PFSK-1 (cell line): ENCODE data around the gene STX18.

Experiments
- SIN3A ChIP-seq: IDR thresholded peaks from 2 replicates; pipeline ENCODE4 v1.6.1; 2012; ENCODE audit warnings: mild to moderate bottlenecking, low read length, moderate library complexity, borderline replicate concordance; ENCODE audit not compliant: insufficient read depth
- TAF1 ChIP-seq: IDR thresholded peaks from 2 replicates; pipeline ENCODE4 v1.6.1; 2012; ENCODE audit warnings: low read length, control low read depth, borderline replicate concordance; ENCODE audit not compliant: insufficient read depth

DNA sequence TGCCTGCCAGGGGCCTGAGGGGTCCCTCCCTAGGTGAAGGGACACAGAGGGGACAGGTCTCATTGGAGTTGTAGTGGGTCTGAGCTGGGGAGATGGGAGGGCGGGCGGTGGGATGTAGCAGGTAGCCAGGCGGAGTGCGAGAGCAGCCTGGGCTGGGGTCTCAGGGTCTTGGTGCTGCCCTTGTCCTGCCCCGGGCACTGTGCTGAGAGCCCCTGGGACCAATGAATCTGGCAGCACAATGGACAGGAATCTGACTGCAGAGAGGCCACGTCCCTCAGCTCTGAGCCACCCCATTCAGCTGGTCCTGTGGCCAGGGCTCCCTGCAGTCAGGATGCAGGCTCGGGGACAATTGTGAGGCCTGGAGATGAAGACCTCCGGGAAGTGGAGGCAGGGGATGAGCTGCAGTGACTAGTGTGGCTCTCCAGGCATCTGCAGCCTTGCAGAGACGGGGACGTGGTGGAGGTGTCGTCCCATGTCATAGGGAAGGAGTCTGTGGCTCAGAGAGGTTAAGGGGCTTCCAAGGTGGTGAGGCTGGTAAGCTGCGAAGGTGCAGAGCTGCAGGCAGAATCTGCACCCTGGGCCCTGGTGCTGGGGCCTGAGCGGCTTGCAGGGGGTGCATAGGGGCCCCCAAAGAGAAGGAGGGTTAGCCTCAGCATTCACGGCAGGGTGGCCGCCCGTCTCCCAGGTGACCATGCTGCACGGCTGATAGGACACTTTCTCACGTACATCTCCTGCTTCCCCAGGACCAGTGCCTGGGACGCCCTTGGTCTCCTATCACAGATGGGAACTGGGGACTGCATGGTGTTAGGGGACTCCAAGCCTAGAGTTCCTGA is 134.3 kb downstream of the STX18 start:
- TF ChIP-seq TAF1 (no peak), SIN3A (no peak)
